ENCODE results near the gene NUDT14.

The NUDT14 gene

DNA sequence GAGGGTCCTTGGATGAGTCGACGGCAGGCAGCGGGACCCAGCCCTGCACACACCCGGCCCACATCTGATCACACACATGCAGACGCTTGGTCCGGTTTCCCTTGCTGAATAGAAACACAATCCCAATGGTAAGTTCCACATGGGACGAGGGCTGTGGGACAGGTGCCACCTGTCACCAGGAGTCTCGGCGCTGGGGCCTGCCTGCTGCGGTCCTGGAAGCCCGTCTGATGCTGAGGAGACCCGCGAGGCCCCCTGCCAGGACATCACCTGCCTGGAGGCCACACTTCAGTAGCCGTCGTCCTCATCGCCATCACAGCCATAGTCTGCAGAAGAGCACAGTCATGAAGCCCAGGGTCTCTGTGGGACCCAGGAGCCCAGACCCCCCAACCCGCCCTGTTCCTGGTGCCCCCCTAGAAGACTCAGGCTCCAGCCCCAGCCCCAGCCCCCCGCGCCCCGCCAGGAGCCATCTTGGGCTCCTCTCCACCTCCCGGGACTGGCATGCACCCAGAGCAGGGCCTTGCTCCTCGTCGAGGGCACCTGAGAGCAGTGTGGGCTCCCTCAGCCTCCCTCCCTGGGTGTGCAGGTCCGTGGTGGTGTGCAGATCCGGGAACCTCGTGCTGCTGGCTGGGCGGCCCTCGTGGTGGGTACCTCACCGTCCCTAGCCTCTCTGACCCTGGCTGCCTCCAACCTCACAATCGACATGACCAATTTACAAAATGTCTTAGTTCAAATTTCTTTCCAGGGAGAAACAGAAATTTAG lies 29.3 kb upstream of the NUDT14 start:
- Mint-ChIP-seq H3K36me3 (ENCODE audit: low read depth) (peaks cover 4% of the 10 kb centered on the region), H3K9me3 (no peaks in the 10 kb centered on the region), H3K4me3 (no peak overlapping the region), H3K27me3 (ENCODE audit: low read depth, poor library complexity) (no peaks in the 10 kb centered on the region), H3K27ac (no peak overlapping the region), H3K4me1 (peaks cover 4% of the 10 kb centered on the region)
- DNase-seq = no peak
- TF ChIP-seq, protein P1, sequence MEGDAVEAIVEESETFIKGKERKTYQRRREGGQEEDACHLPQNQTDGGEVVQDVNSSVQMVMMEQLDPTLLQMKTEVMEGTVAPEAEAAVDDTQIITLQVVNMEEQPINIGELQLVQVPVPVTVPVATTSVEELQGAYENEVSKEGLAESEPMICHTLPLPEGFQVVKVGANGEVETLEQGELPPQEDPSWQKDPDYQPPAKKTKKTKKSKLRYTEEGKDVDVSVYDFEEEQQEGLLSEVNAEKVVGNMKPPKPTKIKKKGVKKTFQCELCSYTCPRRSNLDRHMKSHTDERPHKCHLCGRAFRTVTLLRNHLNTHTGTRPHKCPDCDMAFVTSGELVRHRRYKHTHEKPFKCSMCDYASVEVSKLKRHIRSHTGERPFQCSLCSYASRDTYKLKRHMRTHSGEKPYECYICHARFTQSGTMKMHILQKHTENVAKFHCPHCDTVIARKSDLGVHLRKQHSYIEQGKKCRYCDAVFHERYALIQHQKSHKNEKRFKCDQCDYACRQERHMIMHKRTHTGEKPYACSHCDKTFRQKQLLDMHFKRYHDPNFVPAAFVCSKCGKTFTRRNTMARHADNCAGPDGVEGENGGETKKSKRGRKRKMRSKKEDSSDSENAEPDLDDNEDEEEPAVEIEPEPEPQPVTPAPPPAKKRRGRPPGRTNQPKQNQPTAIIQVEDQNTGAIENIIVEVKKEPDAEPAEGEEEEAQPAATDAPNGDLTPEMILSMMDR (IDR thresholded peaks at IDR 0.05) = no peak

DNA sequence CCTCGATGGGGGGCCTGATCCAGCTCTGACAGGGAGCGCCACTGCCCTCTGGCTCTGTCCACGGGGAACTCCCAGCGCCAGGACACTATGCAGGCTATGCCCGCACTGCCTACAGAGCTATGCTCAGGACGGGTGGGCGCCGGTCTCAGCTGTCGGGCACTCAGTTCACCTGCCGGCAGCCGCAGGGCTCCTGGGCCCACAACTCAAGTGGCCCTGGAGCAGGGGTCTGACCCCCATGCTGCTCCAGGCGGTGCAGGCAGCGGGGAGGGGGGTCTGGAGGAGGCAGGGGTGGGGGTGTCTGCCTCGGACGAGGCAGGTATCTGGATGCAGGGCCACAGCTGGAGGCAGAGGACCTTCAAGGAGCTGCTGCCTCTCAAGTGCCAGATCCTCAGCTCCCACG lies 28.5 kb upstream of the NUDT14 start:
- TF ChIP-seq, protein P1 (IDR thresholded peaks at IDR 0.05) = no peak
- no peak overlapping the region for H3K27ac Mint-ChIP-seq
- H3K9me3 Mint-ChIP-seq = no peaks in the 10 kb centered on the region
- no peak for DNase-seq
- H3K36me3 Mint-ChIP-seq (ENCODE audit: low read depth) = no peaks in the 10 kb centered on the region
- no peaks in the 10 kb centered on the region for H3K27me3 Mint-ChIP-seq (ENCODE audit: low read depth, poor library complexity)
- no peak overlapping the region for H3K4me3 Mint-ChIP-seq
- H3K4me1 Mint-ChIP-seq = no peaks in the 10 kb centered on the region

DNA sequence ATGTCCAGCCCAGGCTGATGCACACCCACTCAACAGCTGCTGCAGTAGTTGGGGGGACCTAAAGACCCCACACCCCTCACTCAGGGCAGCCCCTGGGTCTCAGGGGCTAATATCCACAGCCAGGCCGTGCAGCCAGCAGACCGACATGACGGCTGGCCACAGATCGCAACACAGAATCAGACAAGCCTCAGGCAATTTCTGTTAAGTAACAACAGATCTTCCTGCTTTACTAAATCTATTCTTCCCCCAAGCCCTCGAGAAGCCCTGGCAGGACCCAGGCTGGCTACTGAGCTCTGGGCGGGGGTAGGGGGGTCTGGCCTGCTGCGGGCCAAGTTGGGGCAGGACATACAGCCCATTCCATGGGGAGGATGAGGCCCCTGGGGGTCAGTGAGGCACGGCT lies 28.0 kb upstream of the NUDT14 start:
- H3K4me3 Mint-ChIP-seq = no peak overlapping the region
- DNase-seq = no peak
- no peaks in the 10 kb centered on the region for H3K36me3 Mint-ChIP-seq (ENCODE audit: low read depth)
- TF ChIP-seq, protein P1 (IDR thresholded peaks at IDR 0.05) = no peak
- H3K4me1 Mint-ChIP-seq = no peaks in the 10 kb centered on the region
- no peaks in the 10 kb centered on the region for H3K27me3 Mint-ChIP-seq (ENCODE audit: low read depth, poor library complexity)
- no peaks in the 10 kb centered on the region for H3K9me3 Mint-ChIP-seq
- H3K27ac Mint-ChIP-seq = no peak overlapping the region

DNA sequence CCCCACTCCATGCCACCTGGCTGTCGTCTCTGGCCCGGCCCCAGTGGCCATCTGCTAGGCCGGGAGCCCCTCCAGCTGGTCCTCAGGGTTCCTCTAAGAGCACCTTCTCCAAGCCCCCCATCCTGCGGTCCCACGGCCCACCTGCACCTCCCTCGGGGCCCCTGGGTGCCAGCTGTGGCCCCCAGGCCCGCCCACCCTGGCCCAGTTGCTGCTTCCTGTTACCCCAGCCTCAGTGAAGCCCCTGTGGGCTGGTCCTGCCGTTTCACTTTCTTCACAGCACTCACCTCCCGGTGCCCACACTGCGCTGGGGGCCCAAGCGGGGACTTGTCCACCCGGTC lies 27.6 kb upstream of the NUDT14 start:
- Mint-ChIP-seq H3K9me3 (no peaks in the 10 kb centered on the region), H3K4me3 (no peak overlapping the region), H3K27me3 (ENCODE audit: low read depth, poor library complexity) (no peaks in the 10 kb centered on the region), H3K4me1 (no peaks in the 10 kb centered on the region), H3K36me3 (ENCODE audit: low read depth) (no peaks in the 10 kb centered on the region), H3K27ac (no peak overlapping the region)
- no peak for DNase-seq
- TF ChIP-seq, protein P1 (IDR thresholded peaks at IDR 0.05) = no peak

DNA sequence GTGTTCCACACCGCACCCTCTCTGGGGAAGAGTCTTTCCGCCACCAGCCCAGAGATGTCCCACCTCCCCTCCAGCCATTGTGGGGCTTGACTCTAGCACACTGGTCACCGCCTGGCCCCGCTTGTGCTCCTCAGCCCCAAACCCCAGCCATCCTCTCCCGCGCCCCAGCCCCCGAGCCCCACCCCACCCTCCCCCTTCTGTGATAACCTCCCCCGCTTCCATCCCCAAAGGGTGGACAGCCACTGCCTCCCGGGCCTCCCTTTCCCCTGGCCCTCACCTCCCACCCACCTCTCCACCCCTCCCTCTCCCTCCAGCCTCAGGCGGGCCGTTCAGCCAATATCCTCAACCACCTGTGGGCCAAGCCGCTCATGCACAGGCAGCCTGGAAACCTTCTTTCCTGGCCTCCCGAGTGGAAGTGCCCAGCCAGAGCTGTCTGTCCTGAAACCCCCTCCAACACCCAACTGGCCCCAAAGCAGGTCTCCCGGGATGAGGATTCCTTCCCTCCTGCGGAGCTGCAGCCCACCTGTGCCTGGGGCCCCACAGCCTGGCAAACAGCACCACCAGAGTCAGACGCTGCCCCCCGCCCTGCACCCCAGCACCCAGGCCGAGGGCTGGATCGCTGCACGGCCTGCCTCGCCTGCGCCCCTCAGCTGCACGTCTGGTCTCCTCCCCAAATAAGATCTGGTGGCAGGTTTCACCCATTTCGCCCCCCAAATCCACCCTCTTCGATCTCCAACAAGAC lies 27.1 kb upstream of the NUDT14 start:
- Mint-ChIP-seq H3K9me3 (no peaks in the 10 kb centered on the region), H3K36me3 (ENCODE audit: low read depth) (no peaks in the 10 kb centered on the region), H3K4me1 (no peaks in the 10 kb centered on the region), H3K27me3 (ENCODE audit: low read depth, poor library complexity) (no peaks in the 10 kb centered on the region), H3K4me3 (no peak overlapping the region), H3K27ac (no peak overlapping the region)
- no peak for DNase-seq
- TF ChIP-seq, protein P1 (IDR thresholded peaks at IDR 0.05) = no peak
